Measurements from ENCODE around the gene PTPRZ1. TPM values are rescaled to one million over a fixed set of nuclear protein-coding genes. Genes with fewer than 3 reads are reported as not detected.

PTPRZ1 gene
- total and polyA plus RNA-seq, 2 of the 13 experiments (the other 11 are each of a cell fraction or from before 2014, with no cell fraction given), result not detected

DNA sequence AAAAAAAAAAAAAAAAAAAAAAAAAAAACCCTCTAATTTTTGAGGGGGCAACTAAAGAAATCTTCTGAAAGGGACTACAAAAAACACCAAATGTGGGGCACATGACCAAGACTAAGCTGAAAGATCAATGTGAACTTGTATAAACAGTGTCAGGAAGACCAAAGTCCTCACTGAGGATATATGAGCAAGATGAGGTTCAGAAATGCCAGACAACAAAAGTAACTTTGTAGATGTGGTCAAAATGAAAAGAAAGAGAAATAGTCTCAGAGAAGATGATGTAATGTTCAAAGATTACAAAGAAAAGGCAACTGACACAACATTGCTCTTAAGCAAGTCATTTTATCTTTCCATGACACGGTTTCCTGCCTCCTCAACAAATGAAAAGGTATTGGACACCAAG, 48.7 kb upstream of the PTPRZ1 start (continued):
- TF ChIP-seq, protein P1, sequence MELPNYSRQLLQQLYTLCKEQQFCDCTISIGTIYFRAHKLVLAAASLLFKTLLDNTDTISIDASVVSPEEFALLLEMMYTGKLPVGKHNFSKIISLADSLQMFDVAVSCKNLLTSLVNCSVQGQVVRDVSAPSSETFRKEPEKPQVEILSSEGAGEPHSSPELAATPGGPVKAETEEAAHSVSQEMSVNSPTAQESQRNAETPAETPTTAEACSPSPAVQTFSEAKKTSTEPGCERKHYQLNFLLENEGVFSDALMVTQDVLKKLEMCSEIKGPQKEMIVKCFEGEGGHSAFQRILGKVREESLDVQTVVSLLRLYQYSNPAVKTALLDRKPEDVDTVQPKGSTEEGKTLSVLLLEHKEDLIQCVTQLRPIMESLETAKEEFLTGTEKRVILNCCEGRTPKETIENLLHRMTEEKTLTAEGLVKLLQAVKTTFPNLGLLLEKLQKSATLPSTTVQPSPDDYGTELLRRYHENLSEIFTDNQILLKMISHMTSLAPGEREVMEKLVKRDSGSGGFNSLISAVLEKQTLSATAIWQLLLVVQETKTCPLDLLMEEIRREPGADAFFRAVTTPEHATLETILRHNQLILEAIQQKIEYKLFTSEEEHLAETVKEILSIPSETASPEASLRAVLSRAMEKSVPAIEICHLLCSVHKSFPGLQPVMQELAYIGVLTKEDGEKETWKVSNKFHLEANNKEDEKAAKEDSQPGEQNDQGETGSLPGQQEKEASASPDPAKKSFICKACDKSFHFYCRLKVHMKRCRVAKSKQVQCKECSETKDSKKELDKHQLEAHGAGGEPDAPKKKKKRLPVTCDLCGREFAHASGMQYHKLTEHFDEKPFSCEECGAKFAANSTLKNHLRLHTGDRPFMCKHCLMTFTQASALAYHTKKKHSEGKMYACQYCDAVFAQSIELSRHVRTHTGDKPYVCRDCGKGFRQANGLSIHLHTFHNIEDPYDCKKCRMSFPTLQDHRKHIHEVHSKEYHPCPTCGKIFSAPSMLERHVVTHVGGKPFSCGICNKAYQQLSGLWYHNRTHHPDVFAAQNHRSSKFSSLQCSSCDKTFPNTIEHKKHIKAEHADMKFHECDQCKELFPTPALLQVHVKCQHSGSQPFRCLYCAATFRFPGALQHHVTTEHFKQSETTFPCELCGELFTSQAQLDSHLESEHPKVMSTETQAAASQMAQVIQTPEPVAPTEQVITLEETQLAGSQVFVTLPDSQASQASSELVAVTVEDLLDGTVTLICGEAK (IDR thresholded peaks at IDR 0.05), result no peak
- TF ChIP-seq, protein P1 (CRISPR knock-in tag; IDR thresholded peaks at IDR 0.05), result no peak; the same call in 1 of the 2 replicates
- TF ChIP-seq ZNF549 (CRISPR knock-in tag; IDR thresholded peaks at IDR 0.05) (no peak), SP2 (CRISPR knock-in tag; IDR thresholded peaks at IDR 0.05) (no peak), ZNF235 (CRISPR knock-in tag; IDR thresholded peaks at IDR 0.05; ENCODE audit: borderline replicate concordance) (no peak), NKX3-1 (CRISPR knock-in tag; IDR thresholded peaks at IDR 0.05) (no peak)
- TF ChIP-seq, protein P2, sequence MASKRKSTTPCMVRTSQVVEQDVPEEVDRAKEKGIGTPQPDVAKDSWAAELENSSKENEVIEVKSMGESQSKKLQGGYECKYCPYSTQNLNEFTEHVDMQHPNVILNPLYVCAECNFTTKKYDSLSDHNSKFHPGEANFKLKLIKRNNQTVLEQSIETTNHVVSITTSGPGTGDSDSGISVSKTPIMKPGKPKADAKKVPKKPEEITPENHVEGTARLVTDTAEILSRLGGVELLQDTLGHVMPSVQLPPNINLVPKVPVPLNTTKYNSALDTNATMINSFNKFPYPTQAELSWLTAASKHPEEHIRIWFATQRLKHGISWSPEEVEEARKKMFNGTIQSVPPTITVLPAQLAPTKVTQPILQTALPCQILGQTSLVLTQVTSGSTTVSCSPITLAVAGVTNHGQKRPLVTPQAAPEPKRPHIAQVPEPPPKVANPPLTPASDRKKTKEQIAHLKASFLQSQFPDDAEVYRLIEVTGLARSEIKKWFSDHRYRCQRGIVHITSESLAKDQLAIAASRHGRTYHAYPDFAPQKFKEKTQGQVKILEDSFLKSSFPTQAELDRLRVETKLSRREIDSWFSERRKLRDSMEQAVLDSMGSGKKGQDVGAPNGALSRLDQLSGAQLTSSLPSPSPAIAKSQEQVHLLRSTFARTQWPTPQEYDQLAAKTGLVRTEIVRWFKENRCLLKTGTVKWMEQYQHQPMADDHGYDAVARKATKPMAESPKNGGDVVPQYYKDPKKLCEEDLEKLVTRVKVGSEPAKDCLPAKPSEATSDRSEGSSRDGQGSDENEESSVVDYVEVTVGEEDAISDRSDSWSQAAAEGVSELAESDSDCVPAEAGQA (IDR thresholded peaks at IDR 0.05; ENCODE audit: low read depth), result no peak
- TF ChIP-seq, protein P2 (CRISPR knock-in tag; IDR thresholded peaks at IDR 0.05; ENCODE audit: borderline replicate concordance), result no peak
- TF ChIP-seq, protein P3, sequence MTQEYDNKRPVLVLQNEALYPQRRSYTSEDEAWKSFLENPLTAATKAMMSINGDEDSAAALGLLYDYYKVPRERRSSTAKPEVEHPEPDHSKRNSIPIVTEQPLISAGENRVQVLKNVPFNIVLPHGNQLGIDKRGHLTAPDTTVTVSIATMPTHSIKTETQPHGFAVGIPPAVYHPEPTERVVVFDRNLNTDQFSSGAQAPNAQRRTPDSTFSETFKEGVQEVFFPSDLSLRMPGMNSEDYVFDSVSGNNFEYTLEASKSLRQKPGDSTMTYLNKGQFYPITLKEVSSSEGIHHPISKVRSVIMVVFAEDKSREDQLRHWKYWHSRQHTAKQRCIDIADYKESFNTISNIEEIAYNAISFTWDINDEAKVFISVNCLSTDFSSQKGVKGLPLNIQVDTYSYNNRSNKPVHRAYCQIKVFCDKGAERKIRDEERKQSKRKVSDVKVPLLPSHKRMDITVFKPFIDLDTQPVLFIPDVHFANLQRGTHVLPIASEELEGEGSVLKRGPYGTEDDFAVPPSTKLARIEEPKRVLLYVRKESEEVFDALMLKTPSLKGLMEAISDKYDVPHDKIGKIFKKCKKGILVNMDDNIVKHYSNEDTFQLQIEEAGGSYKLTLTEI (CRISPR knock-in tag; conservative IDR thresholded peaks at IDR 0.05), result no peak
- TF ChIP-seq, protein P4, sequence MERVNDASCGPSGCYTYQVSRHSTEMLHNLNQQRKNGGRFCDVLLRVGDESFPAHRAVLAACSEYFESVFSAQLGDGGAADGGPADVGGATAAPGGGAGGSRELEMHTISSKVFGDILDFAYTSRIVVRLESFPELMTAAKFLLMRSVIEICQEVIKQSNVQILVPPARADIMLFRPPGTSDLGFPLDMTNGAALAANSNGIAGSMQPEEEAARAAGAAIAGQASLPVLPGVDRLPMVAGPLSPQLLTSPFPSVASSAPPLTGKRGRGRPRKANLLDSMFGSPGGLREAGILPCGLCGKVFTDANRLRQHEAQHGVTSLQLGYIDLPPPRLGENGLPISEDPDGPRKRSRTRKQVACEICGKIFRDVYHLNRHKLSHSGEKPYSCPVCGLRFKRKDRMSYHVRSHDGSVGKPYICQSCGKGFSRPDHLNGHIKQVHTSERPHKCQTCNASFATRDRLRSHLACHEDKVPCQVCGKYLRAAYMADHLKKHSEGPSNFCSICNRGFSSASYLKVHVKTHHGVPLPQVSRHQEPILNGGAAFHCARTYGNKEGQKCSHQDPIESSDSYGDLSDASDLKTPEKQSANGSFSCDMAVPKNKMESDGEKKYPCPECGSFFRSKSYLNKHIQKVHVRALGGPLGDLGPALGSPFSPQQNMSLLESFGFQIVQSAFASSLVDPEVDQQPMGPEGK (CRISPR knock-in tag; IDR thresholded peaks at IDR 0.05), result no peak
